PC-9 (cell line): ENCODE data around the gene PDS5B. TPM values are rescaled to one million over a fixed set of nuclear protein-coding genes. Genes with fewer than 3 reads are reported as not detected.
"Not testable (repeated sequence)": the region's sequence is repeated elsewhere in the genome, so short reads cannot be mapped to it uniquely, and the experiment has no call there.

Experiments used
- BruUV-seq: library from RNA; stranded (reverse); fragments of 400-500 nt; replicated peaks from 2 replicates; lab custom pipeline; 2021; lab: Mats Ljungman, UMichigan
- CTCF ChIA-PET: fragments of 300-600 bp; sonication (Branson Sonifier 250); formaldehyde crosslinking; loops from one replicate; lab custom pipeline; 2022; ENCODE audit warnings: antibody characterized with exemption; lab: Charles Lee
- POLR2A ChIA-PET: fragments of 300-600 bp; sonication (Branson Sonifier 250); formaldehyde crosslinking; loops from one replicate; lab custom pipeline; 2022; ENCODE audit warnings: antibody characterized with exemption; ENCODE audit not compliant: unreplicated experiment; lab: Charles Lee
- DNase-seq, 2 experiments: peaks; one replicate each; pipeline versions ENCODE4 v3.0.0 to v3.0.0-alpha.2; 2015 to 2022; ENCODE audit warnings: mixed read lengths in 1 of 2
- H2AFZ ChIP-seq: fragments of 200-600 bp; sonication (generic); 2 replicates; pipeline ENCODE4 v1.8.1; 2017; ENCODE audit warnings: antibody characterized with exemption
- H3F3A ChIP-seq: fragments of 200-600 bp; sonication (generic); 2 replicates; pipeline ENCODE4 v1.8.1; 2017; ENCODE audit warnings: antibody characterized with exemption, mild to moderate bottlenecking, low read depth; ENCODE audit not compliant: insufficient read depth
- H3K27ac ChIP-seq: fragments of 200-600 bp; sonication (generic); 2 replicates; pipeline ENCODE4 v1.6.1; 2016; ENCODE audit warnings: mixed run types
- H3K27me3 ChIP-seq: fragments of 200-600 bp; sonication (generic); 2 replicates; pipeline ENCODE4 v1.6.1; 2016; ENCODE audit warnings: low read depth, mixed run types; ENCODE audit not compliant: insufficient read depth
- H3K36me3 ChIP-seq: fragments of 200-600 bp; sonication (generic); 2 replicates; pipeline ENCODE4 v1.6.1; 2016; ENCODE audit warnings: low read depth, mixed run types
- H3K4me1 ChIP-seq: fragments of 200-600 bp; sonication (generic); replicated peaks from 2 replicates; pipeline ENCODE4 v1.6.1; 2016; ENCODE audit warnings: mixed run types; ENCODE audit not compliant: insufficient read depth
- H3K4me2 ChIP-seq: fragments of 200-600 bp; sonication (generic); 2 replicates; pipeline ENCODE4 v1.6.1; 2017; ENCODE audit warnings: mixed run types
- H3K4me3 ChIP-seq: fragments of 200-600 bp; sonication (generic); 2 replicates; pipeline ENCODE4 v1.6.1; 2016; ENCODE audit warnings: mixed run types
- H3K79me2 ChIP-seq: fragments of 200-600 bp; sonication (generic); 2 replicates; pipeline ENCODE4 v1.6.1; 2017; ENCODE audit warnings: low read depth, mixed run types
- H3K9me2 ChIP-seq: fragments of 200-600 bp; sonication (generic); 2 replicates; pipeline ENCODE4 v1.8.1; 2017; ENCODE audit warnings: mild to moderate bottlenecking; ENCODE audit not compliant: insufficient read depth
- H3K9me3 ChIP-seq: fragments of 200-600 bp; sonication (generic); 2 replicates; pipeline ENCODE4 v1.8.1; 2016; ENCODE audit warnings: low read depth; ENCODE audit not compliant: insufficient read depth
- H4K20me1 ChIP-seq: fragments of 200-600 bp; sonication (generic); 2 replicates; pipeline ENCODE4 v1.8.1; 2017; ENCODE audit not compliant: insufficient read depth
- CTCF ChIP-seq: fragments of 200-600 bp; sonication (generic); conservative IDR thresholded peaks from 2 replicates; pipeline ENCODE4 v1.6.1; 2017; ENCODE audit warnings: mixed run types, antibody characterized with exemption, mild to moderate bottlenecking, moderate library complexity
- EZH2 ChIP-seq: fragments of 200-600 bp; sonication (generic); IDR thresholded peaks from 2 replicates; pipeline ENCODE4 v1.8.0; 2017; ENCODE audit warnings: antibody characterized with exemption, low read depth
- intact Hi-C: fragments of 100-400 bp; cut with micrococcal nuclease; formaldehyde crosslinking; loops from one replicate; pipeline ENCODE4 v1.10.0; 2022; ENCODE audit not compliant: unreplicated experiment
- total RNA-seq: library from RNA; stranded (reverse); gene quantifications from 2 replicates; pipeline ENCODE4 v1.2.3, GENCODE V29; 2021

Gene PDS5B
- total RNA-seq, 1 experiment from 2014 or later, result 37.6 TPM

- no peak overlapping the region for H3K27ac ChIP-seq
- BruUV-seq, result no TSS peak
Measured at GRCh38 chr13:32553720-32554119, 32.5 kb upstream of the PDS5B start.

GRCh38 chr13:32555613-32556012, 30.6 kb upstream of the PDS5B start:
- no peaks in the 10 kb centered on the region for H3K9me3 ChIP-seq
- TF ChIP-seq CTCF (no peak), EZH2 (no peak)
- H3K9me2 ChIP-seq, result no peaks in the 10 kb centered on the region
- no peaks in the 10 kb centered on the region for H3F3A ChIP-seq
- BruUV-seq, result no TSS peak
- POLR2A ChIA-PET, result no interaction called here
- no peak overlapping the region for H3K4me3 ChIP-seq
- no peak overlapping the region for H3K4me2 ChIP-seq
- H4K20me1 ChIP-seq, result no peaks in the 10 kb centered on the region
- no peaks in the 10 kb centered on the region for H3K79me2 ChIP-seq
- no peak for DNase-seq
- no peaks in the 10 kb centered on the region for H3K27me3 ChIP-seq
- H3K27ac ChIP-seq, result no peak overlapping the region
- CTCF ChIA-PET, result no interaction called here
- H3K4me1 ChIP-seq, result no peaks in the 10 kb centered on the region
- no peak overlapping the region for H2AFZ ChIP-seq
- H3K36me3 ChIP-seq, result no peaks in the 10 kb centered on the region
- intact Hi-C loops, result no loop called here

More at GRCh38 chr13:32553720-32554119, 32.5 kb upstream of the PDS5B start:
- no peak for DNase-seq
- ChIA-PET CTCF (no interaction called here), POLR2A (no interaction called here)
- no peak for TF ChIP-seq EZH2
- no peak for TF ChIP-seq CTCF
- Histone ChIP-seq H3K27me3 (no peaks in the 10 kb centered on the region), H3F3A (no peaks in the 10 kb centered on the region), H2AFZ (no peak overlapping the region), H3K9me2 (no peaks in the 10 kb centered on the region), H3K4me1 (no peaks in the 10 kb centered on the region), H3K36me3 (no peaks in the 10 kb centered on the region), H3K79me2 (no peaks in the 10 kb centered on the region), H3K4me2 (no peak overlapping the region), H4K20me1 (no peaks in the 10 kb centered on the region), H3K9me3 (no peaks in the 10 kb centered on the region), H3K4me3 (no peak overlapping the region)
- intact Hi-C loops, result no loop called here

- H3K4me3 ChIP-seq, DNase-seq, H3K9me3 ChIP-seq, POLR2A ChIA-PET, H3K4me1 ChIP-seq, H2AFZ ChIP-seq, intact Hi-C loops, H3K9me2 ChIP-seq, H3K4me2 ChIP-seq, BruUV-seq, H4K20me1 ChIP-seq, H3K27ac ChIP-seq, H3F3A ChIP-seq, H3K79me2 ChIP-seq, H3K36me3 ChIP-seq, H3K27me3 ChIP-seq: not testable (repeated sequence)
- CTCF ChIA-PET, result interaction anchor here (0.7 kb wide), 1 partner anchor 39 kb away, joined by 6 read pairs; no protein-coding TSS in a partner anchor
Measured at GRCh38 chr13:32560842-32561241, 25.4 kb upstream of the PDS5B start.

GRCh38 chr13:32575687-32576086, 10.6 kb upstream of the PDS5B start:
- H3K27me3 ChIP-seq, H3K4me3 ChIP-seq, H4K20me1 ChIP-seq, H3K36me3 ChIP-seq, H2AFZ ChIP-seq, CTCF ChIA-PET, BruUV-seq, H3K9me3 ChIP-seq, DNase-seq, H3K27ac ChIP-seq, H3K79me2 ChIP-seq, H3K4me2 ChIP-seq, H3K9me2 ChIP-seq, H3K4me1 ChIP-seq, POLR2A ChIA-PET, H3F3A ChIP-seq, intact Hi-C loops: not testable (repeated sequence)
